Measurements from ENCODE around the gene CSE1L. TPM values are rescaled to one million over a fixed set of nuclear protein-coding genes. Genes with fewer than 3 reads are reported as not detected.

Gene CSE1L
- total and polyA plus RNA-seq, 2 experiments from 2014 or later: 163 to 326 TPM

DNA sequence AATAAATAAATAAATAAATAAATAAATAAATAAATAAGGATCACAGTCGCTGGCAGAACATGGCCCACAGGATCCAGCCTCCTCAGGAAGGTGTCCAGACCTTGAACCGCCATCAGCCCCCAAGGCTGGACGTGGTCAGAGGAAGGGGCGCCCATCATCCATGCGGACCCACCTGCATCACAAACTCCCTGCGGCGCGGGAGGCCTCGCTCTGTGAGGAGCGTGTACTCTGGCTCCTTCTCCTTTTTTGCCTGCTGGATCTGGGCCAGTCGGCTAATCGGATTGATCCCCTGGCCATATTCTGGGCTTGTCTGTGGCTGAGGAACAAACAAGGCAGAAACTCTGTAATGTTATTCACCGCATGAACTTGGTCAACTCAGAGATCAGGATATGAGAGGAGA, 76.8 kb downstream of the CSE1L start:
- Mint-ChIP-seq H3K36me3 (ENCODE audit: low read depth) (peaks cover 75% of the 10 kb centered on the region), H3K27me3 (ENCODE audit: insufficient read depth, low read depth, poor library complexity) (no peaks in the 10 kb centered on the region)
- no peaks in the 10 kb centered on the region for H3K27me3 ChIP-seq (ENCODE audit: insufficient read depth)

DNA sequence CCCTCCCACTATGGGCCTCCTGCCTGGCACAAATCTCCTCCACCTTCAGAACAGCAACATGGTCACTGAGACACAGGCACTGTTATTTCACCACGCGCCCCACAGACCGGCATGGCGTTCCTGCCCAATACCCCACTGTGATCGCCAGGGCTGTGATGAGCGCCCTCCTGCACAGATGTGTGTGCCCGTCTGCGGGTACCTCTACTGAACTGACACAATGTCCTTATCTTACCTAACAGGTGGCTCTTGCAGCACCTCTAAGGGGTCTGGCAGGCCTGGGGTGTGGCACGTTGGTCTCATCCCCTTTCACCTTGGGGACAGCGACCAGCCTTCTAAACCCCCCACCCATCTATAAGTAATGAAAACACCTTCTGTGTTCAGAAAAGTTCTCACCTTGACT, 77.9 kb downstream of the CSE1L start:
- Histone ChIP-seq H3F3A (replicated peaks; ENCODE audit: low read depth) (peaks cover 3% of the 10 kb centered on the region; the same call in 1 of the 2 replicates), H2AFZ (no peak overlapping the region), H3K4me1 (ENCODE audit: insufficient read depth) (no peaks in the 10 kb centered on the region), H3K79me2 (replicated peaks; ENCODE audit: insufficient read depth) (0 out of 2 replicates have a peak, but pooled peaks cover 5% of the 10 kb centered on the region), H4K20me1 (replicated peaks; ENCODE audit: insufficient read depth) (peaks cover 11% of the 10 kb centered on the region), H3K4me3 (no peak overlapping the region), H3K36me3 (ENCODE audit: insufficient read depth) (peaks cover 37% of the 10 kb centered on the region; the same call in 1 of the 2 replicates), H3K4me2 (no peak overlapping the region), H3K27me3 (ENCODE audit: insufficient read depth) (no peaks in the 10 kb centered on the region), H3K27ac (ENCODE audit: low read depth) (no peak overlapping the region), H3K9me2 (ENCODE audit: insufficient read depth) (no peaks in the 10 kb centered on the region)
- no peak for DNase-seq (ENCODE audit: low spot score)
- Mint-ChIP-seq H3K27ac (no peak overlapping the region), H3K4me1 (no peaks in the 10 kb centered on the region), H3K4me3 (no peak overlapping the region), H3K36me3 (ENCODE audit: low read depth) (peaks cover 68% of the 10 kb centered on the region), H3K27me3 (ENCODE audit: insufficient read depth, low read depth, poor library complexity) (no peaks in the 10 kb centered on the region), H3K9me3 (no peaks in the 10 kb centered on the region)
- ATAC-seq: no peak
- TF ChIP-seq EZH2 (IDR thresholded peaks at IDR 0.05; ENCODE audit: low read depth, unreplicated experiment) (no peak), STAT1 (IDR thresholded peaks at IDR 0.05; ENCODE audit: unreplicated experiment) (no peak), CREB1 (CRISPR knock-in tag; IDR thresholded peaks at IDR 0.05; ENCODE audit: low read depth) (no peak)
- TF ChIP-seq, protein P1, sequence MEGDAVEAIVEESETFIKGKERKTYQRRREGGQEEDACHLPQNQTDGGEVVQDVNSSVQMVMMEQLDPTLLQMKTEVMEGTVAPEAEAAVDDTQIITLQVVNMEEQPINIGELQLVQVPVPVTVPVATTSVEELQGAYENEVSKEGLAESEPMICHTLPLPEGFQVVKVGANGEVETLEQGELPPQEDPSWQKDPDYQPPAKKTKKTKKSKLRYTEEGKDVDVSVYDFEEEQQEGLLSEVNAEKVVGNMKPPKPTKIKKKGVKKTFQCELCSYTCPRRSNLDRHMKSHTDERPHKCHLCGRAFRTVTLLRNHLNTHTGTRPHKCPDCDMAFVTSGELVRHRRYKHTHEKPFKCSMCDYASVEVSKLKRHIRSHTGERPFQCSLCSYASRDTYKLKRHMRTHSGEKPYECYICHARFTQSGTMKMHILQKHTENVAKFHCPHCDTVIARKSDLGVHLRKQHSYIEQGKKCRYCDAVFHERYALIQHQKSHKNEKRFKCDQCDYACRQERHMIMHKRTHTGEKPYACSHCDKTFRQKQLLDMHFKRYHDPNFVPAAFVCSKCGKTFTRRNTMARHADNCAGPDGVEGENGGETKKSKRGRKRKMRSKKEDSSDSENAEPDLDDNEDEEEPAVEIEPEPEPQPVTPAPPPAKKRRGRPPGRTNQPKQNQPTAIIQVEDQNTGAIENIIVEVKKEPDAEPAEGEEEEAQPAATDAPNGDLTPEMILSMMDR (conservative IDR thresholded peaks at IDR 0.05; ENCODE audit: low read depth in 2 of 2): no peak
- TF ChIP-seq, protein P2, sequence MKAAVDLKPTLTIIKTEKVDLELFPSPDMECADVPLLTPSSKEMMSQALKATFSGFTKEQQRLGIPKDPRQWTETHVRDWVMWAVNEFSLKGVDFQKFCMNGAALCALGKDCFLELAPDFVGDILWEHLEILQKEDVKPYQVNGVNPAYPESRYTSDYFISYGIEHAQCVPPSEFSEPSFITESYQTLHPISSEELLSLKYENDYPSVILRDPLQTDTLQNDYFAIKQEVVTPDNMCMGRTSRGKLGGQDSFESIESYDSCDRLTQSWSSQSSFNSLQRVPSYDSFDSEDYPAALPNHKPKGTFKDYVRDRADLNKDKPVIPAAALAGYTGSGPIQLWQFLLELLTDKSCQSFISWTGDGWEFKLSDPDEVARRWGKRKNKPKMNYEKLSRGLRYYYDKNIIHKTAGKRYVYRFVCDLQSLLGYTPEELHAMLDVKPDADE (IDR thresholded peaks at IDR 0.05): no peak

More for the DNA sequence above, 76.8 kb downstream of the CSE1L start:
- TF ChIP-seq EZH2phosphoT487 (IDR thresholded peaks at IDR 0.05; ENCODE audit: unreplicated experiment): no peak
- no peak for TF ChIP-seq JUNB (IDR thresholded peaks at IDR 0.05; ENCODE audit: unreplicated experiment)
- TF ChIP-seq ZNF114 (CRISPR knock-in tag; IDR thresholded peaks at IDR 0.05): no peak
- DNase-seq (ENCODE audit: low spot score): no peak
- H2AFZ ChIP-seq: no peak overlapping the region
- no peaks in the 10 kb centered on the region for H3K4me1 ChIP-seq (ENCODE audit: insufficient read depth)
- H3K36me3 ChIP-seq (ENCODE audit: insufficient read depth): peaks cover 48% of the 10 kb centered on the region
- peaks cover 20% of the 10 kb centered on the region for H4K20me1 ChIP-seq (replicated peaks; ENCODE audit: insufficient read depth)
- H3K79me2 ChIP-seq (replicated peaks; ENCODE audit: insufficient read depth): 0 out of 2 replicates have a peak, but pooled peaks cover 5% of the 10 kb centered on the region
- peaks cover 3% of the 10 kb centered on the region; the same call in 1 of the 2 replicates for H3F3A ChIP-seq (replicated peaks; ENCODE audit: low read depth)
- ATAC-seq: no peak
- H3K4me2 ChIP-seq: no peak overlapping the region
- Mint-ChIP-seq H3K27ac (no peak overlapping the region), H3K4me1 (no peaks in the 10 kb centered on the region), H3K4me3 (no peak overlapping the region), H3K9me3 (no peaks in the 10 kb centered on the region)
- no peaks in the 10 kb centered on the region for H3K9me2 ChIP-seq (ENCODE audit: insufficient read depth)
- no peak overlapping the region for H3K4me3 ChIP-seq
- no peak overlapping the region for H3K27ac ChIP-seq (ENCODE audit: low read depth)
